ENCODE results near the gene CALHM3. TPM values are rescaled to one million over a fixed set of nuclear protein-coding genes. Genes with fewer than 3 reads are reported as not detected.

Gene CALHM3
- total and polyA plus RNA-seq, 2 of the 13 experiments (the other 11 are each of a cell fraction or from before 2014, with no cell fraction given), result not detected

- TF ChIP-seq ZNF124 (CRISPR knock-in tag; IDR thresholded peaks at IDR 0.05) (no peak), ZNF383 (CRISPR knock-in tag; IDR thresholded peaks at IDR 0.05; ENCODE audit: borderline replicate concordance) (no peak), NBN (conservative IDR thresholded peaks at IDR 0.05) (no peak), TBP (CRISPR knock-in tag; IDR thresholded peaks at IDR 0.05) (no peak), SATB2 (CRISPR knock-in tag; IDR thresholded peaks at IDR 0.05) (no peak), TBX2 (CRISPR knock-in tag; IDR thresholded peaks at IDR 0.05; ENCODE audit: borderline replicate concordance) (no peak), ZNF556 (CRISPR knock-in tag; IDR thresholded peaks at IDR 0.05; ENCODE audit: borderline replicate concordance) (no peak), IRF1 (CRISPR knock-in tag; IDR thresholded peaks at IDR 0.05; ENCODE audit: low read depth) (no peak), PAF1 (CRISPR knock-in tag; IDR thresholded peaks at IDR 0.05) (no peak), ZNF670 (CRISPR knock-in tag; IDR thresholded peaks at IDR 0.05; ENCODE audit: borderline replicate concordance) (no peak), ZNF777 (CRISPR knock-in tag; IDR thresholded peaks at IDR 0.05) (no peak), ZNF44 (CRISPR knock-in tag; IDR thresholded peaks at IDR 0.05) (no peak), TP53 (CRISPR knock-in tag; conservative IDR thresholded peaks at IDR 0.05) (no peak), DMAP1 (CRISPR knock-in tag; IDR thresholded peaks at IDR 0.05) (no peak), NFE2L2 (IDR thresholded peaks at IDR 0.05; ENCODE audit: low read length) (no peak)
- Histone ChIP-seq H3K4me2 (ENCODE audit: low read depth, low read length) (no peak overlapping the region), H3K27me3 (ENCODE audit: control insufficient read depth in 1 of 2, insufficient read depth in 2 of 2, low read length in 2 of 2) (peaks cover 1 to 3% of the 10 kb centered on the region in 2 experiments; a peak in 2 of 5 replicates), H2AFZ (ENCODE audit: low read length) (no peak overlapping the region), H3K4me3 (replicated peaks in 1 of 3; ENCODE audit: insufficient read depth in 1 of 3, low read depth in 2 of 3, low read length in 3 of 3) (no peak overlapping the region), H3K36me3 (replicated peaks in 1 of 2; ENCODE audit: control insufficient read depth in 1 of 2, insufficient read depth in 2 of 2, low read length in 2 of 2) (no peaks in the 10 kb centered on the region), H4K20me1 (ENCODE audit: insufficient read depth, low read length) (no peaks in the 10 kb centered on the region), H3K27ac (ENCODE audit: extremely low read length, insufficient read depth, low read length) (no peak overlapping the region), H3K9ac (ENCODE audit: insufficient read depth, low read depth, low read length) (no peak overlapping the region), H3K4me1 (ENCODE audit: insufficient read depth, low read length) (no peaks in the 10 kb centered on the region), H3K79me2 (ENCODE audit: insufficient read depth, low read length) (no peaks in the 10 kb centered on the region), H3K9me3 (ENCODE audit: low read length) (no peaks in the 10 kb centered on the region)
- in situ Hi-C loops (cut with HindIII; ENCODE audit: extremely low pct_ligation_motif_present, low pct_unique_long_range_greater_than_20kb) (no loop called here), intact Hi-C loops (cut with micrococcal nuclease; ENCODE audit: unreplicated experiment) (no loop called here)
- no peak for DNase-seq (ENCODE audit: low spot score)
- no peak for ATAC-seq
- CTCF ChIA-PET (ENCODE audit: low intra/inter-chr PET ratio, low total read pairs), result no interaction called here
- BruUV-seq (replicated peaks), result no TSS peak
- FAIRE-seq, result no peak
- POLR2A ChIA-PET, result no interaction called here
Measured at GRCh38 chr10:103525901-103526300, 46.9 kb upstream of the CALHM3 start.
